HK-2 (cell line): ENCODE data around the gene SNPH.

ENCODE experiments used
- DNase-seq: peaks from one replicate; pipeline ENCODE4 v3.0.0-alpha.2; 2018; ENCODE audit not compliant: unreplicated experiment

The SNPH gene

DNA sequence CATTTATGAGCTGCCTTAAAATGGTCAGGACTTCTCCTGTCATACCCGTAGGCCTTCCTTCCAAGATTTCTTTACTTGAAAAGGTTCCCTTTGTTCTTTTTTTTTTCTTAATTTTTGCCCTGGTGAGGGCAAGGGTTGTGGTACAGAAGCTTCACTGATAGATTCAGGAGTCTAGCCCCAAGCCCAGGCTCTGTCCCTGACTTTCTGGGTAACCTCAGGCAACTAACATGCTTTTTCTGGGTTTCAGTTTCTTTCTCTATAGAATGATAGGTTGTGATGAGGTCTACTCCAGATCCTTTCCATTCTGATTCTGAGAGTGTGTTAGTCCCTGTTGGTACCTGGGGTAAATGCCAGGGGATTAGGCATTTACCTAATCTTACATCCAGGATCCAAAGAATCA is 21.2 kb downstream of the SNPH start:
- no peak for DNase-seq

DNA sequence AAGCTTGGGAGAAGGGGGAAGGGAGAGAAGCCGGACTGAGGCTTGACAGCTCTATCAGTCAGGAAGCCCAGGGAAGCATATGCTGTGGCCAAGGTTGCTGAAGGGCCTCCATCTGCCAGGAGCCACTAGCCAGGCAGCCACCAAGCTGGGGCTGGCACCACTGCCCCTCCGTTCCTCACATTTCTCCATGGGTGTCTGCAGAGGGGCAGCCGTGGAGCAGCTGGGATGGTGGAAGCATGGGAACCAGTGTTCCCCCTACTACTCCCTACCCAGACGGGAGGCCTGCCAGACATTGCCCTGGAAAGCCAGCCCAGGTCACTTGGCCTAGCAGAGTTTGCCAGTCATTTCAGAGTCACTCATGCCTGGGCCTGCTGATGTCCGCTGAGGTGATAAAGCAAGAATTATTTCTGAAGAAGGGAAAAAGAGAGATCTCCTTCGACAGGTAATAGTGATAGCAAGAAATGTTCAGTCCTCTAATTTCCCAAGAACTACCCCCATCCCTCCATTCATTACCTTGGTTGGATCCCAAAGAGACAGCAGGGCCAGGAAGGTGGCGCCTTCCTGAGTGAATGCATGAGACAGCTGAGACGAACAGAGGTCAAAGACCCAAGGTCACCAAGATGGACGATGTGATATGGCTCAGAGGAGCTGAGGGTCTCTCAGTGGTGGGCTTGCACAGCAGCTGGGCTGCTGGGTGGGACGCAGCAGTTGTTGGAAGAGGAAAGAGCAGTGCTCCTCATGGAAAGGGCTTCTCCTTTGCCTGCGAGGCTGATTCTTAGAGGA is 21.9 kb downstream of the SNPH start:
- no peak for DNase-seq

GRCh38 chr20:1291191-1291741 is 25.2 kb downstream of the SNPH start:
- DNase-seq, result no peak

DNA sequence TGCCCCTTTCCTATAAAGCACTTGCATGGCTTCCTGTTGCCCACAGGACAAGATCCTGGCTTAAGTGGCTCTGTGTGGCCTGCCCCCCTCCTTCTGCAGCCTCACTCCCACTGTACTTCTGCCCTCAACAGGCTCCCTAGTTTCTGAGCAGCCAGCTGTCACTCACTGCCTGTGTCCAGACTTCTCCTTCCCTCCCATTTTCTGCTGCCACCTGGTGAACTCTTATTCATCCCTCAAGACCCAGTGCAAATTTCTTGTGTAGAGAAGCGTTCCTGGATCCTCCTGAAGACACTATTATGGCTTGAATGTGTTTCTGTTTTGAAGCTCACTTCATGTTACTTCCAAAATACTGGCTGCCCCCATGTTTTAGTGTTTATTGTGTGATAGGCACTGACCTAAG is 26.5 kb downstream of the SNPH start:
- no peak for DNase-seq

- no peak for DNase-seq
Observed at GRCh38 chr20:1293641-1294379, 27.7 kb downstream of the SNPH start.

GRCh38 chr20:1294497-1294896 is 28.4 kb downstream of the SNPH start:
- no peak for DNase-seq

DNA sequence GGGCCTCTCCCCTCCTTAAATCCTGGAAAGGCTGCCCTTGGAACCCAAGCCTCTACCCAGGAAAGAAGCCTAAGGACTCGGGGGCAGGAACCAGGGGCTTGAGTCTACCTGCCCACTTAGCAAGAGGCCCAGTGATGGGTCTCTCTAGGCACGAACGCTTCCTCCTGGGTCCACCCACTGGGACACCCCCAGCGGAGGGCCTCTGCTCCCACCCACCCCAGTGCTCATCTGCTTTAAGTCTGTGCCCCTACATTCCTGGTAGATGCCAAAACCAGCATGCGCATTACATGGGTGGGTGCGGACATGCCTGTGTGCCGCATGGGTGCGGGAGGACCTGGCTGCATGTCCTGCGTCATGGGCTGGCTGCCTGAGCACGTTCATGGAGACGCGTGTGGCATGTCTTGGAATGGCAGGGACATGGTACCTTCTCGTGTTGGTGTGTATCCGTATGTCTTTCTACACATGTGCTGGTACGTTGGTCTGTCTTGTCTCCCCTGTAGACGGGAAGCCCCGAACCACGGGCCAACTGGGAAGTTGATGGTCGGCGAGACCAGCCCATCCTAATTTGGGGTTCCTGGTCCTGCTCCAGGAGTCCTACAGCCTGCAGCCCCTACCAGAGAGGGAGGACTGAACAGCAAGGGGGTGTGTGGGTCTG is 29.3 kb downstream of the SNPH start:
- no peak for DNase-seq

GRCh38 chr20:1296117-1296610 is 30.1 kb downstream of the SNPH start:
- no peak for DNase-seq

DNA sequence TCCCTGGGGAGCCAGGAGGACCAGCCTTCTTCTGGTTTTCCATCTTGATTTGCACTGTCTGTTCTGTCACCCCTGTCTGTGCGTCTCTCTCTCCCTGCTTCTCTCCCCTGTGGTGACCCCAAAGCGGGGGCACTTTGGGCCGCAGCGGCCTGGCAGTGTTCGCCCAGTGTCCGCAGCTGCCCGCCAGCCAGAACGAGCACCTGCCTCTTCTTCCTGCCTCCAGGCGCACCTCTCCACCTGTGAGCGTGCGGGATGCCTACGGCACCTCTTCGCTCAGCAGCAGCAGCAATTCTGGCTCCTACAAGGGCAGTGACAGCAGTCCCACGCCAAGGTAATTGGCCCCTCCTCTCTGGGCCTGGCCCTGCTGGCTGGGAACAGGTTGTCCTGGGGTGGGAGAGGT is 30.8 kb downstream of the SNPH start:
- DNase-seq, result no peak

GRCh38 chr20:1297486-1297885 is 31.4 kb downstream of the SNPH start:
- DNase-seq, result no peak

DNA sequence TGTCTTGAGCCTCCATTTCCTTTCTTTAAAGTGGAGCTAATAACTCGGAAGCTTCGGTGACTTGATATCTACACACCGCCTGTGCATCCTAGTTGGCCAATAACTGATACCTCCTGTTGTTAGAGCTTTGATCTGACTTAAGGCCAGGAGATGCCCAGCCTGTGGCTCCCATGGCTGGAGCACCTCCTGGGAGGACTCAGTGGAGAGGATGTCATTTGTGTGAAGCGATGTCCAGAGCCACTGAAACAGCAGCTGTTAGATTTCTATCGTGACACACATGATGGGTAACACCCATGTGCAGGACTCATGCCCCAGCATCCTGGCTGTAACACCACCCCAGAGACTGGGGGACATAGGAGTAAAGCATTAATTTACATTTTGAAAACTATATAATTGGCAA is 32.1 kb downstream of the SNPH start:
- DNase-seq, result no peak

- no peak for DNase-seq
Observed at GRCh38 chr20:1298888-1299511, 32.9 kb downstream of the SNPH start.

- no peak for DNase-seq
Observed at GRCh38 chr20:1299522-1299921, 33.4 kb downstream of the SNPH start.

DNA sequence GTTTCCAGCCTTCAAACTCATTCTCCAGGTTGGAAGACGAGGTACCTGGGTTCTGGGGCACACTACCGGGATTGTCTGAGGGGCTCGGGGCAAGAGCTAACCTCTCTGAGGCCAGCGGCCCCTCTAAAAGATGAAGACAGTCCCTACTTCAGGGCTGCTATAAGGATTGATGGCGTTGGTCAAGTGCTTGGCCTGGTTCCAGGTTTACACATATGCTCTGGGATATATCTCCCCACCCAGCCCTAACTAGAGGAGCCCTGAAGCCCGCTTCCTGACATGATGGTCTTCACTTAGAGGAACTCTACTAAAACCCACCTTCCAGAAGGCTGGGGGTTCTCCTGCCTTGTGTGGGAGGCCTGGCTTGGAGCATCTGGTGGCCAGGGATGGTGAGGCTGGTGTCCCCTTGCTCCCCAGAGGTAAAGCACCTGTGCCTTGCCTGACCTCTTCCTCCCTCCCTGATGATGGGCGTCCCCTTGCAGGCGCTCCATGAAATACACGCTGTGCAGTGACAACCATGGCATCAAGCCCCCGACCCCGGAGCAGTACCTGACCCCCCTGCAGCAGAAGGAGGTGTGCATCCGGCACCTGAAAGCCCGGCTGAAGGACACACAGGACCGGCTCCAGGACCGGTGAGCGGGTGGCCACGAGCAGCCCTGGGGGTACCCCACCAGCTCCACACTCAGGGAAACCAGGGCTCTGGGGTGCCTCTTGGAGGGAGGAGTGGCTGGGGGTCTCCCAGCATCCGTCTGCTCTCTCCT is 34.2 kb downstream of the SNPH start:
- DNase-seq, result no peak

DNA sequence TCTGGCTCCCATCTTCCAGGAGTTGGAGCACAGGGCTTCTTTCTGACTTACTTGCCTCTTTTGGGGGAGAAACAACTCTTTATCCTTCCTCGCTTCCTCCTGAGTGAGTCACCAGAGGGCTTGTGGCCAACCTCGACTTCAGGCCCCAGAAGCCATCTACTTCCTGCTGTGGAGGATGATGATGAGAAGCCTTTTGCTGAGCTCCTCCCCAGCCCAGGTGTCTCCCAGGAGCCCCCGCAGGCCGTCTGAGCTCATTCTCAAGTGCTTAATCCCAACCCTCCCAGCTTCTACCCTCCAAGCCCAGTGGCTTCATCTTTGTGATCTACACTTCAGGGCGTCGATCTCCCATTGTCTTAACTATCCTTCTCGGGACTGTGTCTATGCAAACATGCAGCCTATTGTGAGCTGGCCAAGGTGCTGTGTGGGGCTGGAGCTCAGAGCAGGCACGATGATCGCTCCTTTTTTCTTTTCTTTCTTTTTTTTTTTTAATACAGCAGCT is 35.0 kb downstream of the SNPH start:
- DNase-seq, result peak; percentile 65

DNA sequence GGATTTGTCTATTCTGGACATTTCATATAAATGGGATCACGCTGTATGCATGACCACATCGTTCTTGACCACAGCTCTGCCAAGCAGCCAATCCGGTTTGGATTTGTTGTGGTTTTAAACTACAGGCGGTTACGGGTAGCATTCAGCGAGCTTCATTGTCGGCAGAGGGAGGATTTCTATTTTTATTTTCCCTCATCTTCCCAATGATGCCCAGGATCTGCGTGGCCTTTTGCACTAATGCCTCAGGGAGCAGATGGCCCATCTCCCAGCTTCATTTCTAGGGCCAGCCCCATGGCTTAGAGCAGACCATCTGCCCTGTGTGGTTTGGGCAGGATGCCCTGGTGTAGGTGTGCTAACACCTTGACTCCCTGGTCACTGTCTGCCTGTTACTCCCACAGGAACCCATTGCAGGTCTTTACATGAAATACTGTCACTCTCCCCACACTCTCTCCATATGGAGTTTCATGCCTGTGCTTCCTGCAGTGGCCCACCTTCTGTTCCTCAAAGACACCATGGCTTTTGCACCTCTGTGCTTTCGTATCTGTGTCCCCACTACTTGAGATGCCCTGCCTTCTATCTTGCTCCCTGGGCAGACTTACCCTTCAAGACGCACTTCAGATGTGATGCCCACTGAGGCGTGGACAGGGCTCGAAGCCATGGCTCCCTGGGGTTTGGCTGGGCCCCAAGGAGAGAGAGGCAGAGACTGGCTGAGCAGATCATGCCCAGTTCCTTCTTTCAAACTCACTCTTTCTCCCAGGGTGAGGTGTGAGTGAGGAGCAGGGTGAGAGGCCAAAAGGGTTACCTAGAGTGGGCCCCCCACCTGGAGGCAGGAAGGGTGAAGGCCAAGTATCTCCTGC is 36.8 kb downstream of the SNPH start:
- no peak for DNase-seq

GRCh38 chr20:1304710-1305515 is 38.8 kb downstream of the SNPH start:
- DNase-seq, result no peak

- no peak for DNase-seq
Observed at GRCh38 chr20:1305712-1306111, 39.6 kb downstream of the SNPH start.
